Measurements from ENCODE around the gene ARHGAP15. TPM values are rescaled to one million over a fixed set of nuclear protein-coding genes. Genes with fewer than 3 reads are reported as not detected.

The ARHGAP15 gene
- total RNA-seq, 1 donor from 2014 or later = not detected

DNA sequence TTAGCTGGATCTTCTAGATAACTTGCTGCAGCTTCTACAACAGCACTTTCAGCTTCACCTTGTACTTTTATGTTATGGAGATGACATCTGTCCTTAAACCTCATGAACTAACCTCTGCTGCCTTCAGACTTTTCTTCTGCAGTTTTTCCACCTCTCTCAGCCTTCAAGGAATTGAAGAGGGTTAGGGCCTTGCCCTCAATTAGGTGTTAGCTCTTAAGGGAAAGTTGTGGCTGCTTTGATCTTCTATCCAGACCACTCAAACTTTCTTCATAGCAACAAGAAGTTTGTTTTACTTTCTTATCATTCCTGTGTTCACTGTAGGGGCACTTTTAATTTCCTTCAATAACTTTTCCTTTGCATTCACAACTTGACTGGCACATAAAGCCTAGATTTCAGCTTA lies 52.3 kb downstream of the ARHGAP15 start:
- TF ChIP-seq, protein P1, sequence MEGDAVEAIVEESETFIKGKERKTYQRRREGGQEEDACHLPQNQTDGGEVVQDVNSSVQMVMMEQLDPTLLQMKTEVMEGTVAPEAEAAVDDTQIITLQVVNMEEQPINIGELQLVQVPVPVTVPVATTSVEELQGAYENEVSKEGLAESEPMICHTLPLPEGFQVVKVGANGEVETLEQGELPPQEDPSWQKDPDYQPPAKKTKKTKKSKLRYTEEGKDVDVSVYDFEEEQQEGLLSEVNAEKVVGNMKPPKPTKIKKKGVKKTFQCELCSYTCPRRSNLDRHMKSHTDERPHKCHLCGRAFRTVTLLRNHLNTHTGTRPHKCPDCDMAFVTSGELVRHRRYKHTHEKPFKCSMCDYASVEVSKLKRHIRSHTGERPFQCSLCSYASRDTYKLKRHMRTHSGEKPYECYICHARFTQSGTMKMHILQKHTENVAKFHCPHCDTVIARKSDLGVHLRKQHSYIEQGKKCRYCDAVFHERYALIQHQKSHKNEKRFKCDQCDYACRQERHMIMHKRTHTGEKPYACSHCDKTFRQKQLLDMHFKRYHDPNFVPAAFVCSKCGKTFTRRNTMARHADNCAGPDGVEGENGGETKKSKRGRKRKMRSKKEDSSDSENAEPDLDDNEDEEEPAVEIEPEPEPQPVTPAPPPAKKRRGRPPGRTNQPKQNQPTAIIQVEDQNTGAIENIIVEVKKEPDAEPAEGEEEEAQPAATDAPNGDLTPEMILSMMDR (conservative IDR thresholded peaks at IDR 0.05; ENCODE audit: low read depth, low read length) = no peak
- no peak for DNase-seq (ENCODE audit: low read depth)
- H3K4me3 ChIP-seq (ENCODE audit: low read depth, low read length) = no peak overlapping the region

DNA sequence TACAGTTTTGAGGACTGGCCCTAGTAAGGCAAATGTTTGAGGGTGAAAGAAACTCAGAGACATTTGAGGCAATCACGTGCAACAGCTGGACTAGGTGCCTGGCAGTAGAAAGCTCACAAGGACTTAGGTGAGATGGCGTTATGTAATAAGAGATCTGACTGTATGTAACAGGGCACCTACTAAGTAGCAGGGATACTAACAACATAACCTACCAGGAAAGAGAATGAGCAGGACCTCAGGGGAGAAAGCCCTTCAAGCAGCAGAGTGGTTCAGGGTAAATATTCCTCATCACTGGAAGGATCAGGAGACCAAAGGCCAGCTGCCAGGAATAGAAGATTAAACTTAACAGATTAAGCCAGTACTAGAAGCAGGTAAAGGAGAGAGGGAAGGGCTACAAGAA lies 53.4 kb downstream of the ARHGAP15 start:
- TF ChIP-seq, protein P1 (conservative IDR thresholded peaks at IDR 0.05; ENCODE audit: low read depth, low read length) = no peak
- no peak for DNase-seq (ENCODE audit: low read depth)
- no peak overlapping the region for H3K4me3 ChIP-seq (ENCODE audit: low read depth, low read length)

DNA sequence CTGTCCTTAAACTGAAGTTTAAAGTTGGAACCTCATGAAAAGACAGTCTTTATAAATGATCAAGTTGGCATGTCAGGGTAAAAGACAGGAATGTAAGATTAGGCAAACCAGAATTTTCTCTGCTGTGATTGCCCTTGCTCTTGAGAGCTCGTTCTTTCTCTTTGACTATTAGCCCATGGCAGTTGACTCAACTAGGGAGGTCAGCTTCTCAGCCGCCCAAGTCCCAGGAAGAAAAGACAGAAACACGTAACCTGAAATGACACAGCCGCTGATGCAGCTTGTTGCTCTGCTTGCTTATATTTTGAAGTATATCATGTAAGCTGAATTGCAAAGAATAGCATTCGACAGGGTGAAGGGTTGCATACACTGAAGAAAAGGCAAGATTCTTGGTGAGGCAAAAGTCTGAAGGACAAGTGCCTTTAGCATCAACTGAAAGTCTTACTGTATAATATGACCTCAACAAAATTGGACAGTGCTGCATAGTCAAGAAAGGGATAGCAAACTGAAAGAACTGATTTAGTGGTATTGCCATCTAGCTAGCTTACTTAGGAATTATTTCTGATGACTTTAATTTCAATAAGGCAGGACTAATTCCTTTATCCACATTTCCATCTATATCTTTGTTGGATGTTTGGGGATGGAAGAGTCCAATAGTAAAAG lies 54.7 kb downstream of the ARHGAP15 start:
- DNase-seq (ENCODE audit: low read depth) = no peak
- no peak overlapping the region for H3K4me3 ChIP-seq (ENCODE audit: low read depth, low read length)
- TF ChIP-seq, protein P1 (conservative IDR thresholded peaks at IDR 0.05; ENCODE audit: low read depth, low read length) = no peak

DNA sequence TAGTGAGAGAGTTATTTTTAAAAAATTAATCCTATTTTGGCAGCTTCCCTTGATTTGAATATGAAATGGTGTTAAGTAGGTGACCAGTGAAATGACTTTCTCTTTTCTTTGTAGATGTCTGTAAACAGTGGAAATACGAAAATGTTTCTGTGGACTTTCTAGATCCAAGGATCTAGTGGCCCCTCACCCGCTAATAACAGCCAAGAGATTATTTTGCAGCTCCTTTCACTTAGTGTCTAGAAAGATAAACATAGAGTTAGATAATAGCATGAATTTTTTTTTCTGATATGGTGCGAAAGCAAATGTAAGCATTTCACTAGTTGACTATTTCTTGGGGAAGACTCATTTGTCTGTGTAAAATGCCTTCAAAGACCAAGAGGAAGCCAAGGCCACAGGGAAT lies 57.7 kb downstream of the ARHGAP15 start:
- DNase-seq (ENCODE audit: low read depth) = no peak
- H3K4me3 ChIP-seq (ENCODE audit: low read depth, low read length) = no peak overlapping the region
- TF ChIP-seq, protein P1 (conservative IDR thresholded peaks at IDR 0.05; ENCODE audit: low read depth, low read length) = no peak

DNA sequence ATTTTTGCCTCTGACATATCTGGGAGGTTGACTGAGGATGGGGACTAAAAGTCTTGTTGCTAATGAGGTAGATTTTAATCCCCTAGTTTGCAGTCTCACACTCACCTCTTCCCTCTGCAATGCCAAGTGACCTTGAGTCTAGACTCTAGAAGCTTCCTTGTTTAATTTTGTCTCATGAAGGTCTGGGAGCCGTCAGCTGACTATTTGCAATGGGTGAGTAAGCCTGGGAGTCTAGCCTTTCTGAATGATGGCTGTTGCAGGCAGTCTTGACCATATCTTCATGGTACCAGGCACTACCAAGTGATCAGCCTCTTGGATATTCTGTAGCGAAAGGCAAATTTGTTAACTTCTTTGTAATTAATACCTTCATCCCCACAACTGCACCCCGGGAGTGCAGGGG lies 61.2 kb downstream of the ARHGAP15 start:
- no peak for DNase-seq (ENCODE audit: low read depth)
- H3K4me3 ChIP-seq (ENCODE audit: low read depth, low read length) = no peak overlapping the region
- TF ChIP-seq, protein P1 (conservative IDR thresholded peaks at IDR 0.05; ENCODE audit: low read depth, low read length) = no peak

DNA sequence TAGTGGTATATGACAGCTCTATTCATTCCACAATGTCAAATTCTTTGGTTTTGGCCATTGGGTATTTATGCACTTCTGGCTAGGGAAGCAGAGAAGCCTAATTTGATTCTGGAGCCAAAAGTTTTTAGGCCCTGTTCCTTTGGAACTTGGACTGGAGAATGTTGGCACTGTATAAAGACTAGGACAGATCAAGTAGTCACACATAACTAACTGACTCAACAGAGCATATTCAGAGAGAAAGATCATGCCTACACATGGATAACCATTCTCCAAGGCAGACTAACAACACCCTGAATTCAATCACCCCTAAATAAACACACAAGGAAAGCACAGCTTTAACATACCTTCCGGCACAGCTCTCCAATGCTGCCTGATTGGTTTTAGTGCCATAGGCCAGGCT lies 62.9 kb downstream of the ARHGAP15 start:
- no peak overlapping the region for H3K4me3 ChIP-seq (ENCODE audit: low read depth, low read length)
- TF ChIP-seq, protein P1 (conservative IDR thresholded peaks at IDR 0.05; ENCODE audit: low read depth, low read length) = no peak
- no peak for DNase-seq (ENCODE audit: low read depth)

DNA sequence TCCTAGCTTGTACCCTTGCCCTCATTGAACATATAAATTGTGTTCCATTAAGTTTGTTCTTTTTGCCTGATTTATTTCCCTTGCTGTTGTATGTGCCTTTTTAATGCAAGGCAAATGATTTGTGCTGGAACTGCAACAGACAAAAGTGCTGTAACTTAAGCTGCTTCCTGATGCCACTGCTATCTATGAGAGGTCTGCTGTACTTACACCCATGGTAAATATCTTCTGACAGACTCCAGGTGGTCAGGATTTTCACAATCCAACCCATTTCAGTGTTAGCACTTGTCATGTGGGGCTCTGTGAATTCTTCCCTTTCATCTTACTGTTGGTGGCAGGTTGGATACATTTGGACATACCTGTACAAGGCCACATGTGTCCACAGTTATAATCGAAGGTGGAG lies 63.5 kb downstream of the ARHGAP15 start:
- no peak for DNase-seq (ENCODE audit: low read depth)
- TF ChIP-seq, protein P1 (conservative IDR thresholded peaks at IDR 0.05; ENCODE audit: low read depth, low read length) = no peak
- no peak overlapping the region for H3K4me3 ChIP-seq (ENCODE audit: low read depth, low read length)
